Hindlimb muscle (tissue), 1 donor: ENCODE data around the gene CCPG1. TPM values are rescaled to one million over a fixed set of nuclear protein-coding genes. Genes with fewer than 3 reads are reported as not detected.
"Not testable (repeated sequence)": the region's sequence is repeated elsewhere in the genome, so short reads cannot be mapped to it uniquely, and the experiment has no call there.

Experiments used
- DNase-seq: peaks from one replicate; pipeline ENCODE4 v3.0.0-alpha.2; 2013
- polyA plus RNA-seq: library from polyadenylated mRNA; unstranded; fragments of 120-200 nt; gene quantifications from one replicate; pipeline ENCODE4 v1.2.1, GENCODE V29; 2013; ENCODE audit not compliant: insufficient read length

CCPG1 gene
- polyA plus RNA-seq: 25.4 TPM

- peak; percentile 94 for DNase-seq
Observed at GRCh38 chr15:55408012-55408928, at the start of gene CCPG1, which contains the start of gene PIERCE2. Gene CCPG1, minus strand, starts transcription at chr15:55408359. Its CDS starts 18,935 bp downstream, at chr15:55389424. Gene PIERCE2, plus strand, starts transcription at chr15:55408495. Its CDS starts 274 bp downstream, at chr15:55408769.

- DNase-seq: no peak
Observed at GRCh38 chr15:55457401-55458022, 49.4 kb upstream of the CCPG1 start.

- DNase-seq: not testable (repeated sequence)
Observed at GRCh38 chr15:55447030-55447394, 38.9 kb upstream of the CCPG1 start.

- not testable (repeated sequence) for DNase-seq
Observed at GRCh38 chr15:55446379-55447029, 38.3 kb upstream of the CCPG1 start.

GRCh38 chr15:55445936-55446335, 37.8 kb upstream of the CCPG1 start:
- not testable (repeated sequence) for DNase-seq

GRCh38 chr15:55443141-55443540, 35.0 kb upstream of the CCPG1 start:
- not testable (repeated sequence) for DNase-seq

- DNase-seq: peak; percentile 33
Observed at GRCh38 chr15:55434989-55435825, 27.0 kb upstream of the CCPG1 start.

- DNase-seq: no peak
Observed at GRCh38 chr15:55422089-55422488, 13.9 kb upstream of the CCPG1 start.

- DNase-seq: no peak
Observed at GRCh38 chr15:55420171-55420866, 12.2 kb upstream of the CCPG1 start.

- not testable (repeated sequence) for DNase-seq
Observed at GRCh38 chr15:55417678-55418077, 9.5 kb upstream of the CCPG1 start.

GRCh38 chr15:55408976-55409375, 817 bp upstream of the CCPG1 start:
- DNase-seq: not testable (repeated sequence)

GRCh38 chr15:55407498-55408011, 604 bp downstream of the CCPG1 start:
- no peak for DNase-seq

- no peak for DNase-seq
Observed at GRCh38 chr15:55403531-55403930, 4.6 kb downstream of the CCPG1 start.

- peak; percentile 6 for DNase-seq
Observed at GRCh38 chr15:55402707-55403106, 5.5 kb downstream of the CCPG1 start.

- no peak for DNase-seq
Observed at GRCh38 chr15:55401786-55402246, 6.3 kb downstream of the CCPG1 start.

GRCh38 chr15:55400050-55400449, 8.1 kb downstream of the CCPG1 start:
- DNase-seq: not testable (repeated sequence)

- DNase-seq: no peak
Observed at GRCh38 chr15:55398243-55398642, 9.9 kb downstream of the CCPG1 start.

GRCh38 chr15:55394694-55395093, 13.5 kb downstream of the CCPG1 start:
- no peak for DNase-seq

- no peak for DNase-seq
Observed at GRCh38 chr15:55389264-55389607, 18.9 kb downstream of the CCPG1 start.

- DNase-seq: no peak
Observed at GRCh38 chr15:55387027-55387426, 21.1 kb downstream of the CCPG1 start.

GRCh38 chr15:55383687-55384086, 24.5 kb downstream of the CCPG1 start:
- no peak for DNase-seq
